CD4-positive, alpha-beta T cell treated with Interleukin-10 for 1 hour (primary cell): ENCODE measurements around the gene SLC46A3.
"Not testable (repeated sequence)": the region's sequence is repeated elsewhere in the genome, so short reads cannot be mapped to it uniquely, and the experiment has no call there.

Experiments
- DNase-seq: peaks from one replicate; pipeline ENCODE4 v3.0.0-alpha.2; 2020

SLC46A3 gene

GRCh38 chr13:28718543-28719226 is at the start of gene SLC46A3:
Gene SLC46A3 (minus strand): TSS chr13:28718970. CDS start chr13:28717998, 972 bp downstream.
- DNase-seq = peak; percentile 98

GRCh38 chr13:28763887-28764286 is 45.1 kb upstream of the SLC46A3 start:
- DNase-seq = no peak

DNA sequence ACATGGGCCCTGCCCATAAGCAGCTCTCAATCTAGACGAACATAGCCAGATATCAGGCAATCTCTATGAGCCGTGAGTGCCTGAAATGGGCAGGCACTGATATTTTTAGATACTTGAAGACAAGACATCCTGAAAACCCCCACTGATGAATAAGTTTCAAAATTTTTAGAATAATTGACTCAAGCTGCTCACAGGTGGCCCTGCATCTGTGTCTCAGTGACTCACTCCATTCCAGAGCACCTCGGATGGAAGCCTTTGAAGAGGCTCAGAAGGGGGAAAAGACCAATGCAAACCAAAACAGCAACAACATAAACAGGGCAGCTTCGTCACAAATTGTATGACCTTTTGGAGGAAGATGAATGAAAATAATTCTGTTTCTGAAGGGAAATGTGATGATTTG is 42.8 kb upstream of the SLC46A3 start:
- no peak for DNase-seq

- no peak for DNase-seq
These were observed 36.7 kb upstream of the SLC46A3 start for GRCh38 chr13:28755546-28755870.

GRCh38 chr13:28754698-28755545 is 36.2 kb upstream of the SLC46A3 start:
- DNase-seq = peak; percentile 7

GRCh38 chr13:28753946-28754345 is 35.2 kb upstream of the SLC46A3 start:
- DNase-seq = no peak

GRCh38 chr13:28753208-28753892 is 34.6 kb upstream of the SLC46A3 start:
- DNase-seq = no peak

DNA sequence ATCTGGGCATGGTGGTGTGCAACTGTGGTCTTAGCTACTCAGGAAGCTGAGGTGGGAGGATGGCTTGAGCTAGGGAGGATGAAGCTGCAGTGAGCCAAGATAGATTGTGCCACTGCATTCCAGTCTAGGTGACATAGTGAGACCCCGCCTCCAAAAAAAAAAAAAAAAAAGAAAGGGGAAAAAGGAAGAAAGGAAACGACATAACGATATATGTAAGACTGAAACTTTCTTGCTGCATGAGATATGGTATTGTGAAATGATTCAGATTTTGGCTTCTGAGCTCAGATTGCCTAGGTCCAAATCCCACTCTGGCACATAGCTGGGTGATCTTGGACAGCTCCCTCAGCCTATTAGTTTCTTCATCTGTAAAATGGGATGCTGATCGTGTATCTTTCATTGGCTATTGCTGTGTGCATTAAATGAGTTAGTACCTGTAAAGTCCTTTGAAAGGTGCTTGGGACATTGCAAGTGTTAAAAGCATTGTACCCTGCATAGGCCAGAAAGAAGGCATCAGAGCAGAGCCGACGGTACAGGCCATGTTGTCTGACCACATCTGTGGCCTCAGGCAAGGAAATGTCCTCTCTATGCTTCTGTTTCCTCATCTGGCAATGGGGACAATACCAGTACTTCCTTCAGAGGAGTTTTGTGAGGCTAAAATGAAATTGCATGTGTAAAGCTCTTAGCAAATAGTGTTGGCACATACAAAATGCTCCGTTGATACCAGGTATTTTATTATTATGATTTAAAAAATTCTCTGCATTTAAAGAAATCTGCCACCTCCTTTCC is 32.6 kb upstream of the SLC46A3 start:
- no peak for DNase-seq

DNA sequence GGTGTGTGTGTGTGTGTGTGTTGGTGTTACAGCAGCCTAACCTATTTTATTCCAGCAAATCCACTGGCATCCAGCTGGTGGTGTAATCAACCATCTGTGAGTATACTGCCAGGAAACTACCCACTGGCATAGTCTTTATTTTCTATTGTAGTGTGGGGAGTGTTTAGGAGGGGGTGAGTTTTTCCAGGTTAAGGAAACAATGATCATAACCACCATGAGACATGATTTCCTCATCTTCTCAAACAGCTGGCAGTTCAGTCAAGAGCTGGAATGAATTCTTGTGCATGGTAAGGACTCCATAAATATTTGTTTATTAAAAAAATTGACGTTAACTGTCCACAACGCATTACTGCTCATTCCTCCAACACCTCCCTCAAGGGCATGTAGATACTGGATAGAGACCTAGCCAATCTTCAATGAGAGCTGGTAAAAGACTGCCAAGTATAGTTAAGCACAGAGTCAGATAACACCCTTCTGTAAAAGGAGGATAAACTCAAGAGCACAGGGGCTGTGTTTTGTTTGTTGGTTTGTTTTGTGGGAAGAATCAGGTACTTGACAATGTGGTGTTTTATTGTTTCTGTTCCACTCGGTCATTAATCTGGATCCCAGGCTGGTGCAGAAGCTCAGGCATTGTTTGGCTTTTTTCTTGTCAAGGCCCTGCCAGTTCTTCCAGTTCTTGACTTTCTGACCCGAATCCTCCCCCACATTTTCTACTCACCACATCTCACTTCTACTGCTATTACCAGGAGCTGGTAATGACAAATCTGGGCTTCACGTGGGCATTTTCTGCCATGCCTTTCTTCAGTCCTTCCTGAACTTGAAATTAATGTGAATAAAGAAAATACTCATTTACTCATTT is 31.6 kb upstream of the SLC46A3 start:
- DNase-seq = no peak

DNA sequence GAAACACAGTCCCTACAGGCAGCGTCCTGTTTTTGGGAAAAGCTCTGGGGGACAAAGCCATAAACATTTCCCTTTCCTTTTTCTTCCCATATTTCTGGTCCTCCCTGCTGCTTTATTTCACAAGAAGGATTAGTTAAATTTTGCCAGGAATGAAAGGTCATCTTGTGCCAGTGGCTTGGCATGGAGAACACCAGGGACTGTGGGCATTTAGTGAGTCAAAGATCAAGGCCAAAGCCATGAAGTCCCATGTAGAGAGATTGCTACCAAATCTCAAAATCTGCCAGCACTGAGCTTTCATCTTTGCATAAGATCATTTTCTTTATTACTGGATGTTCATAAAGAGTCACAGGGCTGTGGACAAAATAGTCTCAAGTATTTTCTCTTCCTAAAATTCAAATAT is 29.1 kb upstream of the SLC46A3 start:
- no peak for DNase-seq

DNA sequence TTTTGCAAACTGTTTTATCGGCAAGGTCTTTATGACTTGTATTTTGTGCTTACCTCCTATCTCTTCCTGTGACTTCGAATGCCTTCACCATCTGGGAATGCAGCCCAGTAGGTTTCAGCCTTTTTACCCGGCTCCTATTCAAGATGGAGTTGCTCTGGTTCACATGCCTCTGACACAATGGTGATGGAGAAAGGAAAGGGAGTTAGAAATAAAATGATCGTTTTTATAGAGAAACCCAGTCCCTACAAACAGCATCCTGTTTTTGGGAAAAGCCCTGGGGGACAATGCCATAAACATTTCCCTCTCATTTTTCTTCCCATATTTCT is 27.5 kb upstream of the SLC46A3 start:
- DNase-seq = no peak

DNA sequence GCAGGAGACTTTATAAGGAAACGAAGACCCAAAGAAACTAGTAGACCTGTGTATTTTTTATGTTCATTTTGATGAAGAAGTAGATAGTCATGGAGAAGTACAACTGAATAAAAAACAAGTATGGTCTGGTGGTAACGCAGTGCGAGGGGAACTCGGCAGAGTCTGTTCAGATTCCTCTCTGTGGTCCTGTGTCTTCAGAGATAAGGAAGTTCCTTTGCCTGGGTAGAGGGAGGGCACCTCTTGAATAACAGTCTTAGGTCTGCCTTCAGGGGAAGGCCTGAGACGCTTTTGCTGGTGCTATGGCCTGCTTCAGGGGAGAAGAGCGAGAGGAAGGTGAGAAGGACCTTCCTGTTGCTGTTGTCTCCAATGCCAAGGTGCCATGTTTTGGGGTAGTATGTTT is 25.9 kb upstream of the SLC46A3 start:
- DNase-seq = no peak

GRCh38 chr13:28744091-28744536 is 25.3 kb upstream of the SLC46A3 start:
- no peak for DNase-seq

GRCh38 chr13:28743499-28744083 is 24.8 kb upstream of the SLC46A3 start:
- DNase-seq = no peak

- DNase-seq = no peak
These were observed 24.2 kb upstream of the SLC46A3 start for GRCh38 chr13:28743020-28743419.

DNA sequence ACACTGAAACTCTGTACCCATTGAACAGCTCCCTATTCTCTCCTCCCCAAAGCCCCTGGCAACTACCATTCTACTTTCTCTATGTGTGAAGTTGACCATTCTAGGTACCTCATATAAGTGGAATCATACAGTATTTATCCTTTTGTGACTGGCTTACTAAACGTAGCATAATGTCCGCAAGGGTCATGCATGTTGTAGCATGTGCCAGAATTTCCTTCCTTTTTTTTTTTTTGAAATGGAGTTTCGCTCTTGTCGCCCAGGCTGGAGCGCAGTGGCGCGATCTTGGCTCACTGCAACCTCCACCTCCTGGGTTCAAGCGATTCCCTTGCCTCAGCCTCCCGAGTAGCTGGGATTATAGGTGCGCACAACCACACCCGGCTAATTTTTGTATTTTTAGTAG is 23.7 kb upstream of the SLC46A3 start:
- not testable (repeated sequence) for DNase-seq

DNA sequence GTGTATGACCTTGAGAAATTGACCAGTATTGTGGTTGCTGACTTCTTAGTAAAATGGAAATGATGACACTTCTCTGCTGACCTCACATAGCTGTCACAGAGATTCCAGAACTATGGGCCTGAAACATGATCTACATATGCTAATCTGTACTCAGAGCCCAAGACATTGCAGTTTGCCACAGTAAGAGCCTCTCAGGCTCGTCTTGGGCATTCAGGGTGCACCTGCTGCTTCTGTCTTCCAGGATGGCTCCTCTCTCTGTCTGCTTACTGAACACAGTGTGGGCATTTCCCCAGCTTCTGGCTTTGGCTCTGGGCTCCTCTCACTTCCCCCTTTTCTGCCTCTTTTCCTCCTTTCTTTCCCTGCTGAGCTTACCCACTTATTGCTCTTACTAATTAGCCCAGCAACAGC is 22.3 kb upstream of the SLC46A3 start:
- DNase-seq = no peak

DNA sequence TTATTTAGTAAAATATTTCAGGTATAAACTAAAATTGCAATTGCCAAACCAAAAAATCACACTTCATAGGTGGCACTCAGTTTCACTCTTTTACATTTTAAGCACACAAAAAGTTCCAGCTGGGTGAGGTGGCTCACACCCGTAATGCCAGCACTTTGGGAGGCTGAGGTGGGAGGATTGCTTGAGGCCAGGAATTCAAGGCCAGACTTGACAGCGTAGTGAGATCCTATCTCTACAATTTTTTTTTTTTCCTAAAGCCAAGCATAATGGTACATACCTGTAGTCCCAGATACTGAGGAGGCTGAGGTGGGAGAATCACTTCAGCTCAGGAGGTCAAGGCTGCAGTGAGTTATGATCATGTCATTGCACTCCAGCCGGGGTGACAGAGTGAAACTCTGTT is 20.6 kb upstream of the SLC46A3 start:
- no peak for DNase-seq

GRCh38 chr13:28735481-28736029 is 16.8 kb upstream of the SLC46A3 start:
- DNase-seq = no peak

GRCh38 chr13:28734906-28735305 is 16.1 kb upstream of the SLC46A3 start:
- DNase-seq = no peak

DNA sequence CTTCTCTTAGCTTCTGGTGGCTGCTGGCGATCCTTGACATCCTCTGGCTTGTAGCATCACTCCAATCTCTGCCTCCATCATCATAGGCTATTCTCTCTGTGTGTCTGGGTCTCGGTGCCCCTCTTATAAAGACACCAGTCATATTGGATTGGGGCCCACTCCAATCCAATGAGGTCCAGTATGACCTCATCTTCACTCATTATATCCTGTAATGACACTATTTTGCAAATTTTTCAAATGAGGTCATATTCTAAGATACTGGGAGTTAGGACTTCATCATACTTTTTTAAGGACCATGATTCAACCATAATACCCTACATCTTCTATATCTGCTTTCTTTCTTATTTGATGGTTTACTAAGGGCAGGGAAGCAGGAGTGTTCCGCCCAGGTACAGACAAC is 12.0 kb upstream of the SLC46A3 start:
- DNase-seq = no peak
